Nephron progenitor cell (in vitro differentiated cells): Measurements from ENCODE around the gene B4GAT1.

Experiments used
- DNase-seq: peaks from one replicate; pipeline ENCODE4 v3.0.0; 2021
- H3K27ac Mint-ChIP-seq: 2 replicates; pipeline ENCODE4 v1.8.0; 2021; ENCODE audit warnings: mild to moderate bottlenecking, moderate library complexity, mixed read lengths
- H3K27me3 Mint-ChIP-seq: 2 replicates; pipeline ENCODE4 v1.8.0; 2021; ENCODE audit warnings: mild to moderate bottlenecking, low read depth, mixed read lengths; ENCODE audit not compliant: poor library complexity
- H3K36me3 Mint-ChIP-seq: 2 replicates; pipeline ENCODE4 v1.8.0; 2021; ENCODE audit warnings: low read depth, mixed read lengths
- H3K4me1 Mint-ChIP-seq: 2 replicates; pipeline ENCODE4 v1.8.0; 2021; ENCODE audit warnings: mixed read lengths
- H3K4me3 Mint-ChIP-seq: 2 replicates; pipeline ENCODE4 v1.8.0; 2021; ENCODE audit warnings: mild to moderate bottlenecking, moderate library complexity, mixed read lengths
- H3K9me3 Mint-ChIP-seq: 2 replicates; pipeline ENCODE4 v1.8.0; 2021; ENCODE audit warnings: mild to moderate bottlenecking, moderate library complexity, mixed read lengths
- TF ChIP-seq, protein P1 (sequence below): fragments of 200-600 bp; sonication (generic); IDR thresholded peaks from 2 replicates; pipeline ENCODE4 v1.5.0; 2021; ENCODE audit warnings: antibody characterized with exemption

Gene B4GAT1

DNA sequence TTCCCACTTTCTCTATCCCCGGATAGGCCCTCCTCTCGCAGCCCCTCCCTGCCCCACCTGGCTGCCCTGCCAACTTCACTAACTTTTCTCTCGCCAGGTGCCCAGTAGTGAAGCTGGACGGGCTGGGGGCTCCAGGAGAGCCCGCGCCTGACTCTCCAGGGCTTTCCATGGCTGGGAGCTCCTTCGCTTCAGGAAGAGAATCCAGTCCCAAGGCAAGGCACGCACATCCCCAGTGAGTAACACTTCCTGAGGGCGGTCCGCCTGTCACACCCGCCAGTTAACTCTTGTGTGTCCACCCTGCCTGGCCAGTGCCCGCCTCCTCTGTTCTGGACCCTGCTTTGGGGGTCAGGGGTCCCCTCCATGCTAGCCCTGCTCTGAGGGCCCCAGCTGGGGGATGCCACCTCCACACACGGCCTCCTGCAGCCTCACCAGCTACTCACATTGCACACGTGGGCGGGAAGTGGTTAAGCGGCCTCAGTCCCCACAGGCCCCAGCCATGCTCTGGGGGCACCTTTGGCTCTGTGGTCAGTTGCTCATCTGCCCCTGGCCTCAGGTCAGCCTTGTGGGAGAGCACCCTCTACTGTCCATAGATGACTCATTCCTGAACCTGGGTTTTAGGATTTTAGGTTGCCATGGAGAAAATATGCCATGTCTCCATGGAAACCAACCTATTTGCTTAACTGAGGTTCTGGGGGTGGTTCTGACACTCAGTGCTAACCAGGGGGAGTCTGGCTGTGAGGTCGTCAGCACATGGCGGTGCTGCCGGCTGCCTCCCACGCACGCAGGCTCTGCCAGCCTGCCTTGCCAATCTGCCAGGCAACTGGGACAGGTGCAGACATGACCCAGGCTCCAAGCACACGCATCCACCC lies 11.0 kb downstream of the B4GAT1 start, which contains the start of gene RIN1:
TSS of gene RIN1 (minus strand) at position 201 of the 869 bp plus-strand sequence. CDS start at position 169, 32 bp downstream.
- TF ChIP-seq, protein P1, sequence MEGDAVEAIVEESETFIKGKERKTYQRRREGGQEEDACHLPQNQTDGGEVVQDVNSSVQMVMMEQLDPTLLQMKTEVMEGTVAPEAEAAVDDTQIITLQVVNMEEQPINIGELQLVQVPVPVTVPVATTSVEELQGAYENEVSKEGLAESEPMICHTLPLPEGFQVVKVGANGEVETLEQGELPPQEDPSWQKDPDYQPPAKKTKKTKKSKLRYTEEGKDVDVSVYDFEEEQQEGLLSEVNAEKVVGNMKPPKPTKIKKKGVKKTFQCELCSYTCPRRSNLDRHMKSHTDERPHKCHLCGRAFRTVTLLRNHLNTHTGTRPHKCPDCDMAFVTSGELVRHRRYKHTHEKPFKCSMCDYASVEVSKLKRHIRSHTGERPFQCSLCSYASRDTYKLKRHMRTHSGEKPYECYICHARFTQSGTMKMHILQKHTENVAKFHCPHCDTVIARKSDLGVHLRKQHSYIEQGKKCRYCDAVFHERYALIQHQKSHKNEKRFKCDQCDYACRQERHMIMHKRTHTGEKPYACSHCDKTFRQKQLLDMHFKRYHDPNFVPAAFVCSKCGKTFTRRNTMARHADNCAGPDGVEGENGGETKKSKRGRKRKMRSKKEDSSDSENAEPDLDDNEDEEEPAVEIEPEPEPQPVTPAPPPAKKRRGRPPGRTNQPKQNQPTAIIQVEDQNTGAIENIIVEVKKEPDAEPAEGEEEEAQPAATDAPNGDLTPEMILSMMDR, result peak; percentile 30
- Mint-ChIP-seq H3K36me3 (peaks cover 3% of the 10 kb centered on the region), H3K27ac (peak within 1 kb of the TSS; percentile 87), H3K4me1 (peaks cover 26% of the 10 kb centered on the region), H3K9me3 (no peaks in the 10 kb centered on the region), H3K27me3 (no peaks in the 10 kb centered on the region), H3K4me3 (peak within 1 kb of the TSS; percentile 90)
- DNase-seq, result peak; percentile 62

DNA sequence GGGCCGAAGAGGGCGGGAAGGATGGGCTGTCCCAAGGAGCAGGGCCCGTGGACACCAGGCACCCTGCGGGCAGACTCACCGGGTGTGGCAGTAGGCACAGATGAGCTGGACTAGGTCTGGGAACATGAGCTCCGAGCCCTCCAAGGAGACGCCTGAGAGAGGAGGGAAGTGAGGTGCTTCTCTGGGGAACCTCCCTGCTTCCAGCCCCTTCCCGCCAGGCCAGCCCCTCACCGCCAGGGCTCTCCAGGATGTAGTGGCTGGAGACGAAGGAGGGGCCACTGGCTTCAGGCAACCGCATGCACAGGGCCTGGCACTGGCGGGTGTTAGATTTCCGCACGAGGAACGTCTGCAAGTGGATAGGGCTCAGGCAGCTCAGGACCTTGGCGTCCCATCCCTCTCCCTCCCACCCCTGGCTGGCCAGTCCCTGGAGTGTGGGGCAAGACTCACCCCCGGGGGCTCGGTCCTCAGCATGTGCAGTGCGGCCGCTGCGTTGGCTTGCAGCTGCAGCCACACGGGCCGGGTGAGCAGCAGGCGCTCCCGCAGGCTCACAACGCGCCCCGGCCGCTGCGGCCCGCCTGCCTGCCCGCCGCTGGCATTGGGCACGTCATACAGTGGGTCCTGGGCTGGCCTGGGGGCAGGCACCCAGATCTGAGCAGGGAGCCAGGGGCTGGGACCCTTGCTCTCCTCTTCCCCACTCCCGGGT lies 11.7 kb downstream of the B4GAT1 start:
- Mint-ChIP-seq H3K4me3 (peak overlapping the region; percentile 90), H3K27me3 (no peaks in the 10 kb centered on the region), H3K36me3 (no peaks in the 10 kb centered on the region), H3K9me3 (no peaks in the 10 kb centered on the region), H3K4me1 (peaks cover 27% of the 10 kb centered on the region), H3K27ac (no peak overlapping the region)
- TF ChIP-seq, protein P1, result no peak
- peak; percentile 59 for DNase-seq

DNA sequence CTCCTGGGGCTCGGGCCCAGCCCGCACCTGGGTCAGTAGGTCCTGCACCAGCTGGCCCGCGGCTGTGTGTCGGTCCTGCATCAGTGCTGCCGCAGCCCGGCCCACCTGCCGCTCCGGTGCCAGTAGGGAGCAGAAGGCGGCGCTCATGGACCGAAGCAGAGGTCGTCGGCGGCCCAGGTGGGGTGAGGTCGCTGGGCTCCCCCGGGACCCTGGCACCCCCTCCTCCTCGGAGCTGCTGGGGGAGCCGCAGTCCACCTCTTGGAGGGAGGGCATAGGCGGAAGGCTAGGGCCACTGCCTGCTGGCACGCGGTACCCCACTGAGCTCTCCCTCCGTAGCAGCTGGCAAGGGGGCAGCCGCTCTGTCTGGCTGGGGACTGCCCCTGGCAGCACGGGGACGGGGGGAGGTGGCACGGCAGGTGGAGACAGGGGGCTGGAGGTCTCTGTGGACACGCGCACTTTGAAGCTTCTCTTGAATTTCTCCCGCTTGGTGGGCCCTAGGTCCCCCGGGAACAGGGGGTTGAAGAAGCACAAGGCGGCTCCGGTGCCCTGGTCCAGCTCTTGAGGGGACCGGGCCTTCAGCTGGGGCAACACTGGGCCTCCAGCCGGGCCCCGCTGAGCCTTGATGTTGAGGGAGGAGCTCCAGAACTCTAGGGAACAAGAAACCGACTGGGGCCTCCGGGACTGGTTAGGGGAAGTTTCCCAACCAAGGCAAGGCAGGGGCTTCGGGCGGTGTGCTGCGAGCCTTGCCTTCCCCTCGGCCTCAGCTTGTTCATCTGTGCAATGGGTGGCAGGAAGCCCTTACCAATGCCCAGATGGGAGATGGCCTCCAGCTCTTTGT lies 12.6 kb downstream of the B4GAT1 start:
- Mint-ChIP-seq H3K27me3 (no peaks in the 10 kb centered on the region), H3K4me3 (peak overlapping the region; percentile 68), H3K27ac (no peak overlapping the region), H3K4me1 (peaks cover 35% of the 10 kb centered on the region), H3K36me3 (no peaks in the 10 kb centered on the region), H3K9me3 (no peaks in the 10 kb centered on the region)
- TF ChIP-seq, protein P1, result no peak
- DNase-seq, result no peak

DNA sequence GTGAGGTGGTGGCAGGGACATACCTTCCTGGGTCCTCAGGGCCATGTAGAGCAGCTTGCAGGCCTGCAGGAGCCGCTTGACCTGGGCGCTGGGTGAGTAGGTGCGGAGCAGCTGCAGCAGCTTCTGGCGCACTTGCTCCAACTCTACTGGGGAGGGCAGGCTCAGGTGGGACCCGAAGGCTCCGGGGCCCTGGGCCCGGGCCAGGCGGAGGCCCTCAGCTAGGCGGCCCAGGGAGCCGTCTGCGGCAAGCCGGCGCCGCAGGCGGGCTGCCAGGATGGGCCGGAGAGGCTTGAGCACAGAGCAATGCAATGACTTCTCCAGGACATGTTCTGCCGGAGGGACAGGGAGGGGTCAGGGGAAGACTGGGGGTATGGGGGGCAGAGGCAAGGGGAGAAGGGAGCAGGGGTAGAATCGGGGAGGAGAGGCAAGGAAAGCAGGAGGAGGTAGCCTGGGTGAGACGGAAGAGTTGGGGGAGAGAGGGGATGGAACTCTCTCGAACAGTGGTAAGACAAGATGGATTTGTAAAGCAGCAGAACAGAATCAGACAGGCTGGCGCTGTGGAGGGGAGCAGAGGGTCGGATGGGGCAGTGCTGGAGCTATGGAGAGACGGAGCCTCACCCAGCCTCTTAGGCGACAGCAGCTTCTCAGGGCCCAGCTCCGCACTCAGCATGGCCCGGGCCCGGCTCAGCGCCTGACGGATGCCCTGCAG lies 13.4 kb downstream of the B4GAT1 start:
- peak overlapping the region; percentile 56 for H3K4me3 Mint-ChIP-seq
- no peak overlapping the region for H3K27ac Mint-ChIP-seq
- peaks cover 35% of the 10 kb centered on the region for H3K4me1 Mint-ChIP-seq
- no peaks in the 10 kb centered on the region for H3K36me3 Mint-ChIP-seq
- no peak for DNase-seq
- TF ChIP-seq, protein P1, result no peak
- no peaks in the 10 kb centered on the region for H3K9me3 Mint-ChIP-seq
- no peaks in the 10 kb centered on the region for H3K27me3 Mint-ChIP-seq

DNA sequence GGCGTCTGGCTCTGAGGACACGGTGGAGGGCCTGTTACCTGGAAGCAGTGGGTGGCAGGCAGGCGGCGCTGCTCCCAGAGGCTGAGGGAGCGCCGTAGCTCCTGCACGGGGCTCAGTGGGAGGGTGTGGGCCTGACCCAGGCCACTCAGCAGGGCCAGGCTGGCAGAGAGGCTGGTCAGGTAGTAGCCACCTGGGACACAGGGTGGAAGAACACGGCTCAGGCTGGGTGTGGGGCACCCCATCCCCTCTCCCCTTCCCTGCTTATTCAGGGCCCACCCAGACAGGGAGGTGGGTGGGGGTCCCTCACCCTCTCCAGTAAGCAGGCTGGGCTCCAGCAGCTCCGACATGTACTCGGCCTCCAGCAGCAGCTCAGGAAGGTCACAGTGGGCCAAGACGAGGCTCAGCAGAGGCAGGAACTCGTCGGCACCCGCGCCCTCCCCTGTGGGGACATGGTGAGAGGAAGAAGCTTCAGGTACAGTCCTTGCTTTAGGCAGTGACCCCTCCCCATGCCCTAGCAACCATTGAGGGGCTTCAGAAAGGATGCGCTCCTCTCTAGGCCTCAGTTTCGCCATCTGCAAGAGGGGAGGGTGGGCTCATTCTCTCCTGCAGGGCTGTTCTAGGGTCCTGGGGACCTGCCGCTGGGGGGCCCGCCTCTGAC lies 14.1 kb downstream of the B4GAT1 start:
- H3K27me3 Mint-ChIP-seq, result no peaks in the 10 kb centered on the region
- TF ChIP-seq, protein P1, result no peak
- H3K4me3 Mint-ChIP-seq, result no peak overlapping the region

More for the DNA sequence above, 14.1 kb downstream of the B4GAT1 start:
- H3K9me3 Mint-ChIP-seq, result no peaks in the 10 kb centered on the region
- peaks cover 41% of the 10 kb centered on the region for H3K4me1 Mint-ChIP-seq
- DNase-seq, result no peak
- H3K27ac Mint-ChIP-seq, result no peak overlapping the region
- no peaks in the 10 kb centered on the region for H3K36me3 Mint-ChIP-seq
